GM12874 (cell line): Measurements from ENCODE around the gene ENOX1.

Experiments used
- CTCF ChIP-seq: IDR thresholded peaks from 2 replicates; pipeline ENCODE4 v1.5.1; 2011; ENCODE audit warnings: low read depth, mild to moderate bottlenecking, control low read depth, low read length, moderate library complexity; ENCODE audit not compliant: insufficient read depth

ENOX1 gene

GRCh38 chr13:43676320-43676719 lies 110.5 kb downstream of the ENOX1 start:
- TF ChIP-seq CTCF: no peak

- no peak for TF ChIP-seq CTCF
These were observed 111.2 kb downstream of the ENOX1 start for GRCh38 chr13:43675577-43675976.

- no peak for TF ChIP-seq CTCF
These were observed 116.8 kb downstream of the ENOX1 start for GRCh38 chr13:43669964-43670363.

GRCh38 chr13:43669101-43669500 lies 117.7 kb downstream of the ENOX1 start:
- no peak for TF ChIP-seq CTCF

GRCh38 chr13:43666403-43666802 lies 120.4 kb downstream of the ENOX1 start:
- TF ChIP-seq CTCF: no peak

- no peak for TF ChIP-seq CTCF
These were observed 121.4 kb downstream of the ENOX1 start for GRCh38 chr13:43665388-43665787.

- TF ChIP-seq CTCF: no peak
These were observed 122.0 kb downstream of the ENOX1 start for GRCh38 chr13:43664700-43665191.
